ENCODE data around the gene REEP6.
"Not testable (repeated sequence)": the region's sequence is repeated elsewhere in the genome, so short reads cannot be mapped to it uniquely, and the experiment has no call there.

REEP6 gene

GRCh38 chr19:1473085-1473851, 17.7 kb upstream of the REEP6 start:
- no peak for DNase-seq

DNA sequence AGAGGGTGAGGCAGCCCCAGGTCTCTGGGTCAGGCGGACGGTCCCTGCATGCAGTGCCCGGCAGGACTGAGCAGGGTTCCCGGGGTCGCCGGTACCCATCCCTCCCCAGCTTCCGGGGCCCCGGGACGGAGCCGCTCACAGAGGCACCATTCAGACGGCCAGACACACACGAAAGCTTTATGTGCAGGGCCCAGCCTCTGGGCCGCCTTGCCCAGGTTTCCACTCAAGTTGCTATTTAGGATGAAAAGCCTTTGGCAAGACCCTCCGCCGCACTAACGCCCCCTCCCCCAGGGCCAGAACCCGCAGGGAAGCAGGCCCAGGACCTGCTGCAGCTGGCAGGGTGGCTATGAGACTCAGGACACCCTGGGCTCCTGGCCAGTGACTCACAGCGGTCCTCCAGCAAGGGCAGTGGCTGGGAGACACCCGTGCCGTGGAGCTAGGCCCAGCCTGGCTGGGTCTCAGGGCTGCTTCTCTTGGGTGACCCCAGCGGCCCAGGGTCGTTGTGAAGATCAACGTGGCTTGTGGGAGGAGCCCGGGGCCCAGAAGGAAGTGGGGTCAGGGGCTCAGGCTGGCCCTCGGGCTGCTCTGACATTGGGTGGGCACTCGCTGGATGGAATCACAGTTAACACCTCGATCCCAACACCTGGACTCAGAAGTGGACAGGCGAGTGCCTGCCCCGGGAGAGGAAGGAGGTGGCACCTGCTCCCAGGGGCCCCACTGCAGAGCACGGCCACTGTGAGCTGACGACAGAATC, 16.8 kb upstream of the REEP6 start:
- no peak for DNase-seq

DNA sequence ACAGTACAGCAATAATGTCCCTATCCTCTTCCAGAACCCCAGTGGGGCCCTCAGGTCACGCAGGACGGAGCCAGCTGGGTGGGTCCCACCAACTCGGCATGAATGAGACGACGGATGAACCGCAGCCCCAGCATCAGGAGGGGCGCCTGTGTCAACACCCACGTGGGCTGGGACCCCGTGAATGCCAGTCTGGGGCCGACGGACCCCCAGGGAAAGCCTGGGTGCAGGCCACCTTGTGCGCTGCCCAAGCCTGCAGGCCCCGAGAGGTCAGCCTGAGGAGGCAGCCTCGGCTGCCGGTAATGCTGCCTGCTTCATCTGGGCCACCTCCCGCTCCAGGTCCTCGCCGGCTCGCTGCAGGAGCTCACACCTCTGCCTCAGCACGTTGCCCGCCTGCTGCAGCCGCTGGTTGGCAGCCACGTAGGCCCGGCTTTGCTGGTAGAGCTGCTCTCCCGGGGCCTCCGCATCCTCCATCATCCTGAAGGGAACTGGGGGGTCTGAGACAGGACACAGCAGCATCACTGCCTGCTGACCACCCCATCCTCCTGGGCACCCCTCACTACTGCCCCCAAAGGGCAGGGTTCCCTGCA, 16.1 kb upstream of the REEP6 start:
- no peak for DNase-seq

DNA sequence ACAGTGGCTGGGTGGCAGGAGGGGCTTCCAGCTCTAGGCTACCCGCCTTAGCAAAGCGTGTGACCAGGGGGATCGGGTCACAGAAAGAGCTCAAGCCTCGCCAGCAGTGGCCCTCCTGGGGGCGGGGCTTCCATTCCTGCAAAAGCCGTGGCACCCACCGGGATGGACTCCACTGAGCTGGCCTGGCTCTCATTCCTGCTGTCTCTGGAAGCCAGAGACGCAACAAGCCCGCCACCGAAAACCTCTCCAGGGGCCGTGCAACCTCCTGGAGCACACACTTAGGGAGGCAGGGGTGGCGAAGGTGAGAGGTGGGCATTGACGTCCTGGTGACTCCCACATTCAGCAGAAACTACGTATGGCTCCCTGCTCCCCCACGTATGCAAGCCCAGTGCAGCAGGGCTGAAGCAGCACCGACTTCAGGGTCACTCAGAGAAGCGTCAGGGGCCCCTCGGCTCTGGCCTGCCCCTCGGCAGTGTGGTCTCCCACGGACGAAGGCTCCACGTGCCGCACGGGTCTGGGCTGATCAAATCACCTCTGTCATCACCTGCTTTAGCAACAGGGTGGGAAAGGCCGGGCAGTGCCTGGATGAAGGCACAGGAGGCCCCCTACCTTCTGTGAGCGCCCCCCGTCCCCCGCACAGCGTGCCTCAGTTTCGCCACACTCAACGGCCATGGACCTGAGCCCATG, 15.1 kb upstream of the REEP6 start:
- DNase-seq, result no peak

DNA sequence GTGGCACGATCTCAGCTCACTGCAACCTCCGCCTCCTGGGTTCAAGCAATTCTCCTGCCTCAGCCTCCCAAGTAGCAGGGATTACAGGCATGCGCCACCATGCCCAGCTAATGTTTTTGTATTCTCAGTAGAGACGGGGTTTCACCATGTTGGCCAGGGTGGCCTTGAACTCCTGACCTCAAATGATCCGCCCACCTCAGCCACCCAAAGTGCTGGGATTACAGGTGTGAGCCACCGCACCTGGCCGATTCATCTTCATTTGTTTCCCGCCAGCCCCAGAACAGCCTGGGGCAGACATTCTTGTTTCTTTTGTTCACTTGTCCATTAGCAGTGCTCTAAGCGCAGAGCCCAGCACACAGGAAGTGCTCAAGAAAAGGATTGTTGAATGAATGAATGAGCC, 13.9 kb upstream of the REEP6 start:
- not testable (repeated sequence) for DNase-seq

GRCh38 chr19:1478934-1479707, 11.9 kb upstream of the REEP6 start, which contains the start of gene C19orf25:
C19orf25 (minus strand) TSS chr19:1479215; CDS start chr19:1478903, 312 bp downstream.
- DNase-seq, result peak; percentile 87

DNA sequence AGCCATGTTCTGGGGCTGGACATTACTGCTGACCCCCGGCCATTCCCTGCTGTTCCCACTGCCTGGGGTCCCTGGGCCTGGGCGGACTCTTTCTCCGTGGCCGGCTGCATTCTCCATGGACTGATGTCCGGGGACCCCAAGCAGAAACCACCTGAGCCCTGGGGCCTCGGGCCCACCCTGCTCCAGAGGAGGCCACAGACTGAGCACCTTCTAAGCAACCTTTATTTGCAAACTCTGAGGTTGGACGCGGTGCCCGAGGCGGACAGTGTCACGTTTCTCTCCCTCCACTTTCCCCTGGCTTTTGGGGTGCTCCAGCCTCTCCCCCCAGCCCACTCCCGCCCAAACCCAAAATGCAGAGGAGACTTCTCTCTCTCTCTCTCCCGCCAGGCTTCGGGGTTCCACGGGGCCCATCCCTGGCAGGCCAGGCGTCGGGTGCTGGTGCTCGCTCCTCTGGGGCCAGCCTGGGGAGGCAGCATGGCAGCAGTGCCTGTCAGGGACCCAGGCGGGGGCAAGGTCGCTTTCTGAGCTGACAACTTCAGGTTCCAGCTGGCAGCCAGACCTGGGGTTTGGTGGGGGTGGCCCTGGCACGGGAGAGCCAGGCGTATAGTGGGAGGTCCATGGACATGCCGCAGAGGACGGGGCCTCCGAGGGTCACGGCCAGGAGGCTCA, 9.6 kb upstream of the REEP6 start:
- no peak for DNase-seq

DNA sequence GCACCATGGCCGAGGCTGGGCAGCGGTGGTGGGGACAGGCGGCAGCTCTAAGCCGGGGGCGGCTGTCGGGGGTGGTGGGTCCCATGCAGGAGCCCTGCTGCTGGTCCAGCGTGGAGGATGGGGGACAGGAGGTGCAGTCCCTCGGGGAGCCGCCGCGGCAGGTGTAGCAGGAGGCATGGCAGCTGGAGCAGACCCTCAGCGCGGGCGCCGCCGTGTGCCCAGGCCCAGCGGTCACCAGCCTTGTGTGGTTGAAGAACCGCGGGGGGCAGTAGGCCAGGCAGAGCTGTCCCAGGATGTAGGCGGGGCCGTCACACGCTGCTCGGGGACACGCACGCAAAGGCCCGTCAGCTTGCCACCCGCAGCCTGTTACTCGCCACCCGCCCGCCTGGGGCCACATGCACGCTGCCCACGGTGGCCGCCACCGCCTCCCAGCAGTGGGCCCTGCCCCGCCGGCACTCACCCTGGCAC, 9.1 kb upstream of the REEP6 start:
- DNase-seq, result no peak

- DNase-seq, result no peak
Observed at GRCh38 chr19:1482361-1483130, 8.4 kb upstream of the REEP6 start.

GRCh38 chr19:1483131-1483978, 7.6 kb upstream of the REEP6 start:
- no peak for DNase-seq

DNA sequence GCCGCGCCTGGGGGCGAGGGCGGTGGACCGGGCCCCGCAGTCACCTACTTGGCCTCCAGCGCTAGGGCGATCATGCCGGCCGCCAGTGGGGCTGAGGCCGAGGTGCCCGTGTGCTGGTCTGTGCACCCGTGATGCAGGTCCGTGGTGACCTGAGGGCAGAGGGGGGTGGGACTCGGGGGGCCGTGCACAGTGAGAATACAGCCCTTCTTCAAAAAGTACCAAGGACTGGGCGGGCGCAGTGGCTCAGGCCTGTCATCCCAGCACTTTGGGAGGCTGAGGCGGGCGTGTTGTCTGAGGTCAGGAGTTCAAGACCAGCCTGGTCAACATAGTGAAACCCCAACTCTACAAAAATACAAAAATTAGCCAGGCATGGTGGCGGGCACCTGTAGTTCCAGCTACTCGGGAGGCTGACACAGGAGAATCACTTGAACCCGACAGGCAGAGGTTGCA, 7.0 kb upstream of the REEP6 start:
- no peak for DNase-seq

GRCh38 chr19:1486720-1487575, 4.0 kb upstream of the REEP6 start:
- no peak for DNase-seq

GRCh38 chr19:1487576-1488281, 3.3 kb upstream of the REEP6 start:
- no peak for DNase-seq

- DNase-seq, result no peak
Observed at GRCh38 chr19:1488282-1488601, 2.7 kb upstream of the REEP6 start.

DNA sequence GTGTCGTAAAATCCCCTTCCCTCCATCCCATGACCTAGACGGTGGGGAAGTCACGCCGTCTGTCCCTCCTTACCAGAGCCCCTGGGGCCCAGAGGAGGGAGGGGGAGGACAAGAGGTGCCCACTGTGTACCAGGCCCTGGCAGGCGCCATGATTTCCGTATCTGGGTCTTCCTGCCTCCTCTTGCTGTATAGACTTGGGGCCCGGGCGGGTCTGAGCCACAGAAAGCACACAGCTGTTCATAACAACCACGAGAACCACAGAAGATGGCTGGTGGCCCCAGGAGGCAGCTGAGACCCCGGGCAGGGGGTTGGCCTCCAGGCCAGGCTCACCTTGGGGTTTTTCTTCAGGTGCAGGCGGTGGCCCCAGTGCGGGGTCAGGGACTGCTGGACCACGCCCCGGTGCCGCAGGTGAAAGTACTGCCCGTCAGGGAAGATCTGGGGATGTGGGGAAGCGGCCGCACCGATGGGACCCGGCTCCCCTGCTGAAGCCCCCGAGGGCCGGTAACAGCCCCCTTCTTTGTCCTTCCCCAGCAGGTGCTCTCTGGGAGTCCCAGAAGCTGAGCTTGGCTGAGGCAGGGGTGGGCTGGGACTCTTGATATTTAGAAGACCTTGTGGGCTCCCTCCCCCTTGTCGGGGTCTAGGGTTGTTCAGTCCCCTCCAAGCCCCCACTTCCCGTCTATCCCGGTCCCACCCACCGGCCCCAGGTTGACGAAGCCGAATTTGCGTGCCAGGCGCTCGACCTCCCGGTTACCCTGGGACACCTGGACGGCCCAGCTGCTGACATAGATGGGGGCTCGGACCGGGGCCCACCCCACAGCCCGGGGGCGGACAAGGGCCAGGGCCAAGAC, 1.3 kb upstream of the REEP6 start:
- DNase-seq, result no peak

- peak; percentile 98 for DNase-seq
Observed at GRCh38 chr19:1490311-1491113, 469 bp upstream of the REEP6 start, which contains the start of gene PCSK4. PCSK4 (minus strand) TSS chr19:1490350; CDS start chr19:1490346, 4 bp downstream.

DNA sequence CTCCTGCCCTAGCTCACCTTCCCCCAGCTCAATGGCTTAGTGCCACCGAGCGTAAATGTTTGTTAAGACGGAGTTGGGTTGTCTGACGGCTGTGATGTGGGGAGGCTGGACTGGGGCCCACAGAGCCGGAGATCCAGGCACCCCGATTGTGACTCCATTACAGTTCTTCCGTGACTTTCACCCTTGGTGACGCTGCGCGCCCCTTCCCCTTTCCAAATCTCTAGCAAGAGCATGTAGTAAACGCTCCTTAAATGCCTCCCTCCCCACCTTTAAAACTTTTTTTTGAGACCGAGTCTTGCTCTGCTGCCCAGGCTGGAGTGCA, 829 bp downstream of the REEP6 start:
- no peak for DNase-seq
